ENCODE data around the gene EXOC4.
"Not testable (repeated sequence)": the region's sequence is repeated elsewhere in the genome, so short reads cannot be mapped to it uniquely, and the experiment has no call there.

The EXOC4 gene

DNA sequence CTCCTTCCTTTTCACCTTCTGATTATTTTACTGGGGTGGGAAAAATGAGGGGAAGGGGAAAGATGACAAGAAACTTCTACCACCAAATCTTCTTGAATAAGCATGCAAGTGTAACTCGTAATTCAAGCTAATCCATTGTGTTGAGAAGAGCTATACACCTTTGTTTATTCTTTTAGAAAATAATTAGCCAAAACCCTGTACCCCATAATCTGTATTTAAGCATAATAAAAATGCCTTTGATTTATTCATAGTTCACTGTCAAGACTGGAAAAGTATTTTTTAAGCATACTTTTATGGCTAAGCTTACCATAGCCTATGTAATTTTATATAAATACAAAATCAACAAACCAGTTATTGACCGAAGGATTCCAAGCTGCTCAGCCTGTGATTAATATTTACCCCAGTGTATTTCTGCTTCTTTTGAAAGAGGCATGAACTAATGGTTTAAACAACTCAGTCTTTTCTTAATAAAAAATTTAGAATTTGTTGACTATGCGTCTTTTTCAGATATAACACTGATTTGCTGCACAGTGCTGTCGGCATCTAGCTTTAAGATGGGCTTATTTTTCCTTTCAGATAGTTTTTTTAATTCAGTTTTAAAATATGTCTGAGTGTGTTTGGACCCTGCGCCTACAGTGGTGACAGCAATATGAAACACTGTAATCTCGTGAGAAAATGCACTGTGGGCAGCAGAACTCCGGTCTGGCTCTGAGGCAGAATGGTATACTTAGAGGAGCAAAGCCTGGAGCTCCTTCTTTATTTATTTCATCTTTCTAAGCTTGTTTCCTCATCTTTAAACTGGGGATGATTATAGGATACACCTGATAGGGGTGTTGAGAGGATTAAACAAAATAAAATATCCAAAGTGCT lies 635.4 kb downstream of the EXOC4 start:
- TF ChIP-seq CTCF (IDR thresholded peaks at IDR 0.05; ENCODE audit: low read depth, low read length): no peak
- DNase-seq (ENCODE audit: low read depth in 2 of 2): no peak

DNA sequence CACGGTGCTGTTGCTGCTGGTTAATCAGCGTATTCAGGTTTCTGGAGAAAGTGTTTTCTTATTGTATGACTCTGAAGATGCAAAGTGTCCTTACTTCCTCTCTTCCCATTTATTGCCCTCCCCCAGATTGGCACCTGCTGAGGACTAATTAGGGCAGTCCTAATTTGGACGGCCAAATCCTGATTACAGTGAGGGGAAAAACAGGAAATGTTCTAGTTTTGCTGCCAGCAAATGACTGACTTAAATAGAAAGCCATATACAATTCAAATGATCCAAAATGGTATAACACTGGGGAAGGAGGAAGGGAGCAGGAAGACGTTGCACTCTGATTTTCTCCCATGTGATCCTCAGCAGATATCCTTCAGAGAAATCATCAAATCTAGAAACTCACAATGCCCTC lies 651.9 kb downstream of the EXOC4 start:
- no peak overlapping the region for H3K4me3 ChIP-seq (replicated peaks in 1 of 2; ENCODE audit: low read depth in 2 of 2, low read length in 2 of 2)
- TF ChIP-seq CTCF (IDR thresholded peaks at IDR 0.05; ENCODE audit: low read depth, low read length): no peak
- DNase-seq (ENCODE audit: low read depth in 2 of 2): no peak

More for the DNA sequence above, 635.4 kb downstream of the EXOC4 start:
- H3K4me3 ChIP-seq (replicated peaks in 1 of 2; ENCODE audit: low read depth in 2 of 2, low read length in 2 of 2): no peak overlapping the region

DNA sequence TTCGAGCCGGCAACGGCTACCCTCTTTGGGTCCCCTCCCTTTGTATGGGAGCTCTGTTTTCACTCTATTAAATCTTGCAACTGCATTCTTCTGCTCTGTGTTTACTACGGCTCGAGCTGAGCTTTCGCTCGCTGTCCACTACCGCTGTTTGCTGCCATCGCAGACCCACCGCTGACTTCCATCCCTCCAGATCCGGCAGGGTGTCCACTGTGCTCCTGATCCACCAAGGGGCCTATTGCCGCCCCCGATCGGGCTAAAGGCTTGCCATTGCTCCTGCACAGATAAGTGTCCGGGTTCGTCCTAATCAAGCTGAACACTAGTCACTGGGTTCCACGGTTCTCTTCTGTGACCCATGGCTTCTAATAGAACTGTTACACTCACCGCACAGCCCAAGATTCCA lies 653.7 kb downstream of the EXOC4 start:
- not testable (repeated sequence) for DNase-seq (ENCODE audit: low read depth in 2 of 2)

DNA sequence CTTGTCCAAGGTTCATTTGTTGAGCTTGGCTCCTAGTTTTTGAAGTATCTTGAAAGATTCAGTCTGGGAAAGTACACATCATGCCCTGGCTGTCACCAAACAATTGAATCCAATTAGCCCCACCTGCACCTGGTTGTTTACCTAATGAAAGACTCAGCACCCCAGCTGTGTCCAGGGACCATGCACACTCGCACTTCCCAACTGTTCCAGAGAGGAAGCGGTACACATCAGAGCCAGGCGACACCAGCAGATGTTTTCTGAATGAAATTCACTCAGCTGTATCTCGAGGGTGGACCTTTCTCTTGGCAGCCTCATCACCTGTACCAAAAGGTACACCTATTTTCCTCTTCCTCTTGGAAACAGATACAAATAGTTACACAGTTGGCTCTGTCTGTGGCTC lies 657.9 kb downstream of the EXOC4 start:
- DNase-seq (ENCODE audit: low read depth in 2 of 2): no peak
- no peak for TF ChIP-seq CTCF (IDR thresholded peaks at IDR 0.05; ENCODE audit: low read depth, low read length)
- no peak overlapping the region for H3K4me3 ChIP-seq (replicated peaks in 1 of 2; ENCODE audit: low read depth in 2 of 2, low read length in 2 of 2)

More for the DNA sequence above, 653.7 kb downstream of the EXOC4 start:
- H3K4me3 ChIP-seq (replicated peaks in 1 of 2; ENCODE audit: low read depth in 2 of 2, low read length in 2 of 2): not testable (repeated sequence)

GRCh38 chr7:133911724-133912123 lies 658.8 kb downstream of the EXOC4 start:
- no peak overlapping the region for H3K4me3 ChIP-seq (replicated peaks in 1 of 2; ENCODE audit: low read depth in 2 of 2, low read length in 2 of 2)
- DNase-seq (ENCODE audit: low read depth in 2 of 2): no peak
- no peak for TF ChIP-seq CTCF (IDR thresholded peaks at IDR 0.05; ENCODE audit: low read depth, low read length)

DNA sequence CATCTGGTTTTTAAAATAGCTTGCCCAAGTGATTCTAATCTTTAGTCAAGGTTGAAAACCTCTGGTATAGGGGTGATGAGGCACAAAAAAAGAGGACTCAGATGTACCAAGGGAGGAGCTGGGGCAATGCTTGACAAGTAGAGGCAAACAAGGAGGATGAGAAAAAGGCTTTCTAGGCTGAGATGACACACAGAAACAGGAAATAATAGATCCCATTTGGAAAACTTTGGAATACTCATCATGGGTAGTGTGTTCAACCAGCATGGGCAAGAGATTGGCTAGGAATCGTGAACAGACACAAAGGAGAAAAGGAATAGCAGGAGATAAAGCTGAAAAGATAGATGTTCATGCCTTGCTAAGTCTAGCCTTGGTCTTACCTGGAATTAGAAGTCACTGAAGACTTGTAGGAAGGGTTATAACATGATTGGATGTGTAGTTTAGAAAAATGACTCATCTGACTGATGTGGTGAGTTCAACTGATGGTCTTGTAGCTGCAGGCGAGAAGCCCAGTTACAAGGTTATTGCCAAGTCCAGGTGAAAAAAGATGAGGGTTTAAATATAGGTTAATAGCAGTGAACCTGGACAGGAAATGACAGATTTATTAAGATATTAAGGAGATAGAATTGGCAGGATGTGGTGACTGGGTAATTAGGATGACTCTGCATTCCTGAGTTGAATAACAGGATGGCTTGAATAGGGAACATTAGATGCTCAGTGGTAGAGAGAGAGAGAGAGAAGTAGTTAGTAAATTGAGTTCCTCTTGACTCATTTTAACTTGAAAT lies 660.2 kb downstream of the EXOC4 start:
- no peak for TF ChIP-seq CTCF (IDR thresholded peaks at IDR 0.05; ENCODE audit: low read depth, low read length)
- peak; percentile 2 to 66 for DNase-seq (ENCODE audit: low read depth in 2 of 2)
- H3K4me3 ChIP-seq (replicated peaks in 1 of 2; ENCODE audit: low read depth in 2 of 2, low read length in 2 of 2): no peak overlapping the region

DNA sequence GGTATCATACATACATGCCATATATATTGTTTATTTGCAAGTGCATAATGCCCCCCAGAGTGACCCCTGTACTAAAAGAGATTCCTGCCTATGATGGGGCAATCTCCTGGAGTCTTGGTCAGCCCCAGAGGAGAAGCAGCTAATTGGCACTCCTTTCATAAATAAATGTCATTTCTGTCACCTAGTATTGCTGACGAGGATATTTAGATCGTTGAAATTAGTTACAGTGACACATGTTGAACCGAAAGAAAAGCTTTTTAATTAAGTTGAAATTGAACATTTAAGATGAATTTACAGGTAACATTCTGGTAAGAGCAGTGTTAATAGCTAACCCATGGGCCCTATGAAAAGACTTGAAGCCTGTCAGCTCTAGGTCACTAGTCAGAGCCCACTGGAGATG lies 663.7 kb downstream of the EXOC4 start:
- TF ChIP-seq CTCF (IDR thresholded peaks at IDR 0.05; ENCODE audit: low read depth, low read length): no peak
- no peak for DNase-seq (ENCODE audit: low read depth in 2 of 2)
- no peak overlapping the region for H3K4me3 ChIP-seq (replicated peaks in 1 of 2; ENCODE audit: low read depth in 2 of 2, low read length in 2 of 2)

Measured in cardiac fibroblast (primary cell).